Sigmoid colon (tissue), 7 donors: Measurements from ENCODE around the gene SFXN5. TPM values are rescaled to one million over a fixed set of nuclear protein-coding genes. Genes with fewer than 3 reads are reported as not detected.

Experiments
- DNase-seq: peaks from one replicate; pipeline ENCODE4 v3.0.0-alpha.2; 2019
- H3K27ac ChIP-seq, 4 donors: fragments of 200-600 bp; sonication (generic); one replicate each; pipeline ENCODE4 v1.5.1; 2016 to 2019; ENCODE audit warnings: mild to moderate bottlenecking in 1 of 4
- H3K27me3 ChIP-seq, 3 donors: fragments of 200-600 bp; sonication (generic); one replicate each; pipeline ENCODE4 v1.5.1; 2019; ENCODE audit warnings: mild to moderate bottlenecking in 1 of 3
- H3K36me3 ChIP-seq, 4 donors: fragments of 200-600 bp; sonication (generic); one replicate each; pipeline ENCODE4 v1.5.1; 2016 to 2019
- H3K4me1 ChIP-seq, 4 donors: fragments of 200-600 bp; sonication (generic); one replicate each; pipeline ENCODE4 v1.5.1; 2017 to 2019
- H3K4me3 ChIP-seq, 4 donors: fragments of 200-600 bp; sonication (generic); one replicate each; pipeline ENCODE4 v1.5.1; 2017 to 2019; ENCODE audit warnings: mild to moderate bottlenecking in 2 of 4, moderate library complexity in 1 of 4
- H3K9me3 ChIP-seq, 4 donors: fragments of 200-600 bp in 3 of 4; sonication (generic) in 3 of 4; one replicate each; pipeline versions ENCODE4 v1.5.1 to v1.6.1; 2013 to 2019
- EP300 ChIP-seq, 4 donors: sonication (generic); formaldehyde crosslinking; IDR thresholded peaks; one replicate each; pipeline ENCODE4 v1.6.1; 2017; ENCODE audit warnings: antibody characterized with exemption in 4 of 4
- POLR2A ChIP-seq, 2 donors: fragments of 450-650 bp; IDR thresholded peaks; one replicate each; pipeline ENCODE4 v1.6.1; 2016; ENCODE audit warnings: antibody characterized with exemption in 2 of 2, mild to moderate bottlenecking in 2 of 2, moderate library complexity in 2 of 2
- POLR2AphosphoS5 ChIP-seq, 4 donors: sonication (generic); formaldehyde crosslinking; IDR thresholded peaks; one replicate each; pipeline ENCODE4 v1.6.1; 2017; ENCODE audit warnings: antibody characterized with exemption in 4 of 4
- WGBS, 2 donors: extraction: QIAGEN DNeasy Blood & Tissue Kit; methylation state at CpG; one replicate each; pipeline ENCODE4 v1.1.7; 2013; 5-methylcytosine and 5-hydroxymethylcytosine counted together
- intact Hi-C: fragments of 100-400 bp; cut with DNase I; formaldehyde crosslinking; loops from one replicate; pipeline ENCODE4 v1.15.1; 2023
- polyA plus RNA-seq, 3 donors: library from polyadenylated mRNA; stranded (reverse); fragments of 200-250 nt; gene quantifications; one replicate each; pipeline ENCODE4 v1.2.3, GENCODE V29; 2013
- total RNA-seq, 4 donors: library from RNA; depleted of rRNA; stranded (reverse); fragments of >200 nt; gene quantifications; one replicate each; pipeline ENCODE4 v1.1.0, GENCODE V29; 2016
- TF ChIP-seq, protein P1 (sequence below), 4 experiments: fragments of 450-650 bp in 3 of 4; fragments of 200-600 bp in 1 of 4; IDR thresholded peaks; one replicate each; pipeline ENCODE4 v1.5.1; 2016 to 2019; ENCODE audit warnings: antibody characterized with exemption in 4 of 4, mild to moderate bottlenecking in 3 of 4, moderate library complexity in 2 of 4
- donor health status: healthy with polysubstance abuse.
- donor health status: Bipolar disorder and iron deficiency.
- donor health status: healthy.

Gene SFXN5
- total and polyA plus RNA-seq, 7 donors = 5.4 to 27.1 (median 11.1) TPM

DNA sequence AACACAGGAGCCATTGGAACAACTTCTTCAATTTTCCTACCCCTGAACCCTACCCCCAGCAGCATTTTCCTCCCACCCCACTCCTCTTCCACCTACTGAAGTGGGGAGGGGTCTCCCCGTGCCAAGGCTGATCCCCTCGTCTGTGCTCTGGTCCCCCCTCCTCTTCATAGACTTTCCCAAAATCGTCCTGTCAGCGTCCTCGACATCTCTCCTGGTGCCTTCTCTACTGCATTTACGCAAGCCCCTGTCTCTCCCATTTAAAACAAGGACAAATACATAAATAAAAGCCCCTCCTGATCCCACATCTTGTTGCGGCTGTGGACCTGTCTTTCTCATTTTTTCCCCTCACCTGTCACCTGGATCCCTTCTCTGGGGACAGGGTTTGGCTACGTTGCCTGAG lies 112.0 kb downstream of the SFXN5 start:
- no peaks in the 10 kb centered on the region for H3K27me3 ChIP-seq
- 94% methylated on average over 8 of the region's 8 CpGs for WGBS, 2 donors
- intact Hi-C loops = no loop called here
- H3K9me3 ChIP-seq = no peaks in the 10 kb centered on the region
- no peak overlapping the region for H3K27ac ChIP-seq
- TF ChIP-seq POLR2AphosphoS5 (IDR thresholded peaks at IDR 0.05) = no peak
- TF ChIP-seq EP300 (IDR thresholded peaks at IDR 0.05) = no peak
- no peak for TF ChIP-seq POLR2A (IDR thresholded peaks at IDR 0.05)
- TF ChIP-seq, protein P1, sequence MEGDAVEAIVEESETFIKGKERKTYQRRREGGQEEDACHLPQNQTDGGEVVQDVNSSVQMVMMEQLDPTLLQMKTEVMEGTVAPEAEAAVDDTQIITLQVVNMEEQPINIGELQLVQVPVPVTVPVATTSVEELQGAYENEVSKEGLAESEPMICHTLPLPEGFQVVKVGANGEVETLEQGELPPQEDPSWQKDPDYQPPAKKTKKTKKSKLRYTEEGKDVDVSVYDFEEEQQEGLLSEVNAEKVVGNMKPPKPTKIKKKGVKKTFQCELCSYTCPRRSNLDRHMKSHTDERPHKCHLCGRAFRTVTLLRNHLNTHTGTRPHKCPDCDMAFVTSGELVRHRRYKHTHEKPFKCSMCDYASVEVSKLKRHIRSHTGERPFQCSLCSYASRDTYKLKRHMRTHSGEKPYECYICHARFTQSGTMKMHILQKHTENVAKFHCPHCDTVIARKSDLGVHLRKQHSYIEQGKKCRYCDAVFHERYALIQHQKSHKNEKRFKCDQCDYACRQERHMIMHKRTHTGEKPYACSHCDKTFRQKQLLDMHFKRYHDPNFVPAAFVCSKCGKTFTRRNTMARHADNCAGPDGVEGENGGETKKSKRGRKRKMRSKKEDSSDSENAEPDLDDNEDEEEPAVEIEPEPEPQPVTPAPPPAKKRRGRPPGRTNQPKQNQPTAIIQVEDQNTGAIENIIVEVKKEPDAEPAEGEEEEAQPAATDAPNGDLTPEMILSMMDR (IDR thresholded peaks at IDR 0.05) = no peak
- no peak overlapping the region for H3K4me3 ChIP-seq
- H3K36me3 ChIP-seq = peaks cover 0 to 7% (median 0%) of the 10 kb centered on the region in 4 donors
- no peak for DNase-seq
- no peaks in the 10 kb centered on the region for H3K4me1 ChIP-seq

GRCh38 chr2:72958542-72959385 lies 112.7 kb downstream of the SFXN5 start:
- H3K4me3 ChIP-seq = no peak overlapping the region
- H3K4me1 ChIP-seq = no peaks in the 10 kb centered on the region
- H3K9me3 ChIP-seq = no peaks in the 10 kb centered on the region
- no peaks in the 10 kb centered on the region for H3K27me3 ChIP-seq
- intact Hi-C loops = no loop called here
- no peak for TF ChIP-seq POLR2AphosphoS5 (IDR thresholded peaks at IDR 0.05)
- TF ChIP-seq EP300 (IDR thresholded peaks at IDR 0.05) = no peak
- TF ChIP-seq POLR2A (IDR thresholded peaks at IDR 0.05) = no peak
- TF ChIP-seq, protein P1 (IDR thresholded peaks at IDR 0.05) = no peak
- H3K27ac ChIP-seq = no peak overlapping the region
- 95% methylated on average over 13 of the region's 13 CpGs for WGBS, 2 donors
- H3K36me3 ChIP-seq = peaks cover 0 to 7% (median 0%) of the 10 kb centered on the region in 4 donors
- no peak for DNase-seq

- WGBS, 2 donors = 92 to 93% methylated on average over 3 of the region's 3 CpGs
- peaks cover 0 to 7% (median 0%) of the 10 kb centered on the region in 4 donors for H3K36me3 ChIP-seq
- H3K27ac ChIP-seq = no peak overlapping the region
- DNase-seq = no peak
- no peaks in the 10 kb centered on the region for H3K4me1 ChIP-seq
- intact Hi-C loops = no loop called here
- H3K4me3 ChIP-seq = no peak overlapping the region
- no peaks in the 10 kb centered on the region for H3K9me3 ChIP-seq
- H3K27me3 ChIP-seq = no peaks in the 10 kb centered on the region
- TF ChIP-seq, protein P1 (IDR thresholded peaks at IDR 0.05) = no peak
- no peak for TF ChIP-seq EP300 (IDR thresholded peaks at IDR 0.05)
- TF ChIP-seq POLR2A (IDR thresholded peaks at IDR 0.05) = no peak
Observed at GRCh38 chr2:72956936-72957335, 114.6 kb downstream of the SFXN5 start.

DNA sequence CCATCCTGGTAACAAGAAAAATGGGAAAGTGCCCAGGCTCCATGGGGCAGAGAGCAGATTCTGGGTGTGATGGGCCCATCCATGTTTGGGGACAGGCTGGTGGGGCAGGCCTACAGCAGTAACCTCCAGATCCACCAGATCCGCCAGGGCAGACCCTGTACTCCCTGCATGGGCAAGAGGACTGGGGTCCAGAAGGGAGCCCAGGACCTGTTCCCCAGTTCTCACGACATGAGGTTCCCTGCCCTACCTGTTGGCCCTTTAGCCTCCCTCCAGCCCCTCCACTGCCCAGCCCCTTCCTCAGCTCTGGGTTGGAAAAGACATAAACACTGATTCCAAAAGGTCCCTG lies 115.5 kb downstream of the SFXN5 start:
- no peak overlapping the region for H3K4me3 ChIP-seq
- TF ChIP-seq EP300 (IDR thresholded peaks at IDR 0.05) = no peak
- H3K36me3 ChIP-seq = peaks cover 0 to 7% (median 0%) of the 10 kb centered on the region in 4 donors
- intact Hi-C loops = no loop called here
- H3K9me3 ChIP-seq = no peaks in the 10 kb centered on the region
- 92 to 97% methylated on average over 2 of the region's 2 CpGs for WGBS, 2 donors
- no peaks in the 10 kb centered on the region for H3K27me3 ChIP-seq
- no peak for DNase-seq
- no peaks in the 10 kb centered on the region for H3K4me1 ChIP-seq
- no peak overlapping the region for H3K27ac ChIP-seq

- H3K4me1 ChIP-seq = no peaks in the 10 kb centered on the region
- H3K27ac ChIP-seq = no peak overlapping the region
- H3K4me3 ChIP-seq = no peak overlapping the region
- no peaks in the 10 kb centered on the region for H3K27me3 ChIP-seq
- intact Hi-C loops = no loop called here
- 87 to 91% methylated on average over 24 of the region's 24 CpGs for WGBS, 2 donors
- H3K36me3 ChIP-seq = peaks cover 0 to 7% (median 0%) of the 10 kb centered on the region in 4 donors
- DNase-seq = no peak
- H3K9me3 ChIP-seq = no peaks in the 10 kb centered on the region
- TF ChIP-seq POLR2A (IDR thresholded peaks at IDR 0.05) = no peak
- no peak for TF ChIP-seq POLR2AphosphoS5 (IDR thresholded peaks at IDR 0.05)
- no peak for TF ChIP-seq EP300 (IDR thresholded peaks at IDR 0.05)
- TF ChIP-seq, protein P1 (IDR thresholded peaks at IDR 0.05) = no peak
Observed at GRCh38 chr2:72955228-72956049, 116.1 kb downstream of the SFXN5 start.
